Stimulated activated CD8-positive, alpha-beta memory T cell treated with anti-CD3 and anti-CD28 coated beads, Interleukin-7, amount 100 ng/mL, for 48 hours (primary cell): ENCODE measurements around the gene GINS1.

ENCODE experiments used
- DNase-seq, 2 donors: peaks; one replicate each; pipeline ENCODE4 v3.0.0-alpha.2; 2020; ENCODE audit warnings: low read depth in 1 of 2; ENCODE audit errors: extremely low read depth in 1 of 2

Gene GINS1

GRCh38 chr20:25407311-25408169 is at the start of gene GINS1:
GINS1 (plus strand) TSS chr20:25407673; CDS start chr20:25407821, 148 bp downstream.
- peak; percentile 72 to 84 for DNase-seq

- DNase-seq, result no peak
Measured at GRCh38 chr20:25360631-25361286, 46.7 kb upstream of the GINS1 start.

- DNase-seq, result no peak
Measured at GRCh38 chr20:25361287-25361683, 46.2 kb upstream of the GINS1 start.

- no peak for DNase-seq
Measured at GRCh38 chr20:25364180-25364788, 43.2 kb upstream of the GINS1 start.

- no peak for DNase-seq
Measured at GRCh38 chr20:25364879-25365699, 42.4 kb upstream of the GINS1 start.

GRCh38 chr20:25368526-25368925 is 38.9 kb upstream of the GINS1 start:
- no peak for DNase-seq

- no peak for DNase-seq
Measured at GRCh38 chr20:25368976-25369375, 38.5 kb upstream of the GINS1 start.

- DNase-seq, result no peak
Measured at GRCh38 chr20:25369529-25369928, 37.9 kb upstream of the GINS1 start.

GRCh38 chr20:25369971-25370370 is 37.5 kb upstream of the GINS1 start:
- no peak for DNase-seq

GRCh38 chr20:25372584-25373336 is 34.7 kb upstream of the GINS1 start:
- DNase-seq, result no peak

- DNase-seq, result no peak
Measured at GRCh38 chr20:25374842-25375241, 32.6 kb upstream of the GINS1 start.

- DNase-seq, result no peak
Measured at GRCh38 chr20:25376236-25376635, 31.2 kb upstream of the GINS1 start.

GRCh38 chr20:25376886-25377285 is 30.6 kb upstream of the GINS1 start:
- no peak for DNase-seq

- DNase-seq, result no peak
Measured at GRCh38 chr20:25378189-25378883, 29.1 kb upstream of the GINS1 start.

- DNase-seq, result no peak
Measured at GRCh38 chr20:25378884-25379733, 28.4 kb upstream of the GINS1 start.

GRCh38 chr20:25380945-25381614 is 26.4 kb upstream of the GINS1 start:
- no peak for DNase-seq

GRCh38 chr20:25382704-25383370 is 24.6 kb upstream of the GINS1 start:
- DNase-seq, result no peak

GRCh38 chr20:25389401-25389857 is 18.0 kb upstream of the GINS1 start:
- DNase-seq, result no peak
